ENCODE data around the gene EIF3I.
"Not testable (repeated sequence)": the region's sequence is repeated elsewhere in the genome, so short reads cannot be mapped to it uniquely, and the experiment has no call there.

Gene EIF3I

GRCh38 chr1:32232558-32233304, 10.5 kb downstream of the EIF3I start:
- no peak for DNase-seq (ENCODE audit: low read depth)

DNA sequence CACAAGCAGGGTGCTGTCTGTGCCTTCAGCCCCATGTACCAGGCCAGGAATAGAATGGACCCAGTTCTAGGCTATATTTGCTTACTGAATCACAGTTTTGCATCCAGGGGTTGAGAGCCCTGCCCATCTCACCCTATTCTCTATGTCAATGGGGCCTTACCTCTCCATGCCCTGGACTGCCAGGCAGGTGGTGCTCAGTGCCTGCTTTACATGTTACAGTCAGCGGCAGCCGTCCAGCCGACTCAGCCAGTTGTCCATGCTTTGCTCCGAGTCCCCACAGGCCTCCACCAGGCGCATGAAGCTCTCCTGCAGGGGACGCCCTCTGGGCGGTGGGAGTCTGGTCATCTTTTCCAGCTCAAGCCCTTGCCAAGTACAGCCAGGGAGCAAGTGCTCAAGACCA, 12.6 kb downstream of the EIF3I start:
- no peak for DNase-seq (ENCODE audit: low read depth)

DNA sequence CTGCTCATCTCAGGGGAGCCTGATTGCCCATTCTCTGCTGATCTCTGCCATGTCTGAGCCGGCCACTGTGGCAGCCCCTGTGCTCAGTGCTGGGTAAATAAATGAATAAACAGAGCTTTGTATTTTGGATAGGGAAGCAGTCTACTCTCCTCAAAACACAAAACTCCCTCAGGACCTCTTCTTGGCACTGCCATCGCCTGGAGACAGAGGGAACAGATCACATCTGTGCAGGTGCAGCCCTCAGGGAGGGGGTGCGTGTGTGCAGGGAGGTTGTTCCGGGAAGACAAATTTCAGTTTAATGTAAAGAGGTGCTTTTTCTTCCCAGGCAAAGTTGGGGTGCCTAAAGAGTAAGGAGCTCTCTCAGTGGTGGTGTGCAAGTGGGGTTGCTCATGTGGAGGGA, 17.1 kb downstream of the EIF3I start:
- no peak for DNase-seq (ENCODE audit: low read depth)

- DNase-seq (ENCODE audit: low read depth): no peak
Measured at GRCh38 chr1:32239790-32240139, 17.6 kb downstream of the EIF3I start.

GRCh38 chr1:32240140-32240951, 18.1 kb downstream of the EIF3I start:
- DNase-seq (ENCODE audit: low read depth): no peak

- no peak for DNase-seq (ENCODE audit: low read depth)
Measured at GRCh38 chr1:32241001-32241763, 19.0 kb downstream of the EIF3I start.

- DNase-seq (ENCODE audit: low read depth): no peak
Measured at GRCh38 chr1:32242341-32242851, 20.2 kb downstream of the EIF3I start.

DNA sequence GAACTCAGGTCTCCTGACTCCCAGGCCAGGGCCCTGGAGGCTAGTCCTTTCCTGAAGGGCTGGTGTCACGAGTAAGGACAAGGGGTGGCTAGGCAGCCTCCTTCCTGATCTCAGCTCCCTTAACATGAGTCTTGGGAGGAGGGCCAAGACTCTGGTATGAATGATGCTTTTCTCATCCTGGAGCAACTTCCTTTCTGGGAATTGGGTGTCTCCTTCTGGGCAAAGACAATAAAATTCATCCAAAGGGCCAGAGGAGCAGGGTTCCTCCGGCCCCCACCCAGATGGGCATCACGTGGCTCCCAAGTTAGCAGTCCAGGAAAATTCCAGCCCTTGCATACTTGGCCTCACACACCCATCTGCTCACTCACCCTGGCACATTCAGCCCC, 24.7 kb downstream of the EIF3I start, which contains the start of gene FAM167B:
FAM167B (plus strand) TSS at position 335 of the 386 bp plus-strand sequence. CDS start 200 bp downstream, outside the sequence.
- DNase-seq (ENCODE audit: low read depth): no peak

- no peak for DNase-seq (ENCODE audit: low read depth)
Measured at GRCh38 chr1:32247452-32247851, 25.2 kb downstream of the EIF3I start.

- peak; percentile 72 for DNase-seq (ENCODE audit: low read depth)
Measured at GRCh38 chr1:32247983-32248889, 26.0 kb downstream of the EIF3I start.

DNA sequence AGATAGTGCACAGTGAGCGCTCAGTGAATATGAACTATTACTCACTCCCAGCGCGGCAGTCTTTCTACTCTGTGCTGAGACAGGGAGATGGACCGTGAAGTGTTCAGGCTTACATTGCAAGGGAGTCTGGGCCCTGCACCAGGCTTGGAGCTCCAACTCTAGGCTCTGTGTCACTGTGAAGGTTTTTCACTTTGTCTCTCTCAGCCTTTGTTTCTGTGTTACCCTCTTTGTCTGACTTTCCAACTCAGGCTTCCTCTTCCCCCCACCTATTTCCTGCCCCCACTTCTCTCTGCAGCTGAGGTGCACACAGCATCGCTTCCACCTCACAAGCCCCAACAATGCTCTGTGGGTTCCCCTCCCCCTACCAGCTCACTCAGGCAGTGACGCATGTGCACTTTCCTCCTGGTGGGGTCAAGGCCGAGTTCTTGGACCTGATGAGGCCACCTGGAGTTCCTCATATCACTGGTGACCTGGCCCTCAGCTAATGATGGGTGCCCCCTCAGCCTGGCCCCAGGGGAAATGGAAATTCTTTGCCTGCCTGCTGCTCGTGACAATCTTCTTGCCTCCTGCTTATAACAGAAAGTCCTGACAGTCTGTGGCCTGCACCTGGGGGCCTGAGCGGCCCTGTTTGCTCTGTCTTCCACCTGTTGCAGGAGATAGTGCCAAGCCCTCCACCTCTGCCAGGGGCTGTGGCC, 27.8 kb downstream of the EIF3I start:
- DNase-seq (ENCODE audit: low read depth): peak; percentile 70

DNA sequence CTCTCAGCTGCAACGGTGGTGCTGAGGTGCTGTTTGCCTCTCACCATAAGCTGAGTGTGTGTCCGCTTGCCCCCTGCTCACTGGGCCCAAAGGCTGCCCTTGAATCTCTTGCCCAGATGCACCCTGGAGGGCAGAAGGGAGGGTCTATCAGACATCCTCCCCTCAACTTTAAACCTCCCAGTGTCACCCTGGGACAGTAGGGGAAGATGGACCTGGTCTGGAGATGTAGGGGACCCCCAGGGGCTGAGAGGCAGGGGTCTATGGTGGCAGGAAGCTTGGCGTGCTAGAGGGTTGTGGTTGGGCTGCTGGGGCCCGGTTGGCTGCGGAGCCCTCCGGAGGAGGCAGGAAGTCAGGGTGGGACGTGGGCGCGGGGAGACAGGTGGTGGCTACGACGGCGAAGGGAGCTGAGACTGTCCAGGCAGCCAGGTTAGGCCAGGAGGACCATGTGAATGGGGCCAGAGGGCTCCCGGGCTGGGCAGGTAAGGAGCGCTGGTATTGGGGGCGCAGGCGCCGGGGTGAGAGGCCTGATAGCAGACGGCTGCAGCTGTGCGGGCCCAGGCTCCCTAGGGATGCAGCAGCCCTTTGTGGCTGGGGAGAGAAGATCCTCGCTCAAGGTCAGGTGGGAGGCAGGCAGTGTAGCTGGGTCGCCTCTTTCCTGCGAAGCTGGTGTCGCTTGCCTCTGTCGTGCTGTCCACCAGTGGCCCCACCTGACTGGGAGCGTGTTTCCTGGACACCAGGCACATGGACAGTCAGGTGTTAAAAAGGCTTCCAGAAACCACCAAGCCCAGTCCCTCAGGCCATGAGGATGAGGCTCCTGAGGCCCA, 28.9 kb downstream of the EIF3I start, which contains the start of gene LCK:
LCK (plus strand) TSS at position 373 of the 824 bp plus-strand sequence. CDS start 23,065 bp downstream, outside the sequence.
- peak; percentile 58 for DNase-seq (ENCODE audit: low read depth)

- no peak for DNase-seq (ENCODE audit: low read depth)
Measured at GRCh38 chr1:32255072-32256071, 33.2 kb downstream of the EIF3I start.

GRCh38 chr1:32256473-32257226, 34.4 kb downstream of the EIF3I start:
- no peak for DNase-seq (ENCODE audit: low read depth)

GRCh38 chr1:32257227-32257508, 35.0 kb downstream of the EIF3I start:
- DNase-seq (ENCODE audit: low read depth): no peak

GRCh38 chr1:32263236-32263593, 41.0 kb downstream of the EIF3I start:
- DNase-seq (ENCODE audit: low read depth): not testable (repeated sequence)

GRCh38 chr1:32263744-32264143, 41.5 kb downstream of the EIF3I start:
- no peak for DNase-seq (ENCODE audit: low read depth)

DNA sequence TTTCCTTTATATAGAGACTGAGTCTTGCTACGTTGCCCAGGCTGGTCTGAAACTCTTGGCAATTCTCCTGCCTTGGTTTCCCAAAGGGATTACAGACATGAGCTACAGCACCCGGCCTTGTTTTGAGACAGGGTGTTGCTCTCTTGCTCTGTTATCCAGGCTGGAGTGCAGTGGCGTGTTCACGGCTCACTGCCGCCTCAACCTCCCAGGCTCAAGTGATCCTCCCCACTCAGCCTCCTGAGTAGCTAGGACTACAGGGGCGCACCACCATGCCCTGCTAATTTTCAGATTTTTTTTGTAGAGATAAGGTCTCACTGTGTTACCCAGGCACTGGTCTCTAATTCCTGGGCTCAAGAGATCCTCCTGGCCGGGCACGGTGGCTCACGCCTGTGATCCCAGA, 43.6 kb downstream of the EIF3I start:
- DNase-seq (ENCODE audit: low read depth): no peak
